IMR-90 (cell line): ENCODE results near the gene ZNF365. TPM values are rescaled to one million over a fixed set of nuclear protein-coding genes. Genes with fewer than 3 reads are reported as not detected.

Source experiments
- ATAC-seq: fragments of 200-7000 bp; cut with Tn5 transposase; 2 replicates; pipeline ENCODE4 v1.9.1; 2020; ENCODE audit warnings: low read depth, mild to moderate bottlenecking, moderate library complexity
- BruUV-seq: library from RNA; stranded (reverse); fragments of 400-500 nt; replicated peaks from 2 replicates; lab custom pipeline; 2021; lab: Mats Ljungman, UMichigan
- CTCF ChIA-PET: fragments of 300-600 bp; formaldehyde crosslinking; extraction: SDS; loops from one replicate; lab custom pipeline; 2021; ENCODE audit warnings: antibody characterized with exemption; lab: Yijun Ruan, JAX
- POLR2A ChIA-PET: fragments of 300-600 bp; sonication (Branson Sonifier 250); formaldehyde crosslinking; loops from one replicate; lab custom pipeline; 2022; ENCODE audit warnings: antibody characterized with exemption; ENCODE audit not compliant: unreplicated experiment; lab: Charles Lee
- DNase-seq: peaks from one replicate; pipeline ENCODE4 v3.0.0; 2013
- H2AFZ ChIP-seq: replicated peaks from 2 replicates; pipeline ENCODE3; 2013; ENCODE audit warnings: low read length, mild to moderate bottlenecking; ENCODE audit not compliant: poor library complexity
- H2AK5ac ChIP-seq: 2 replicates; pipeline ENCODE4 v1.6.1; 2013; ENCODE audit warnings: low read depth, low read length, inconsistent platforms
- H2AK9ac ChIP-seq: replicated peaks from 2 replicates; pipeline ENCODE3; 2013; ENCODE audit warnings: mild to moderate bottlenecking, low read depth, low read length, moderate library complexity; ENCODE audit not compliant: poor library complexity
- H2BK120ac ChIP-seq: 2 replicates; pipeline ENCODE4 v1.6.1; 2013; ENCODE audit warnings: low read depth, low read length, inconsistent platforms
- H2BK15ac ChIP-seq: 3 replicates; pipeline ENCODE4 v1.6.1; 2013; ENCODE audit warnings: low read depth, low read length, inconsistent platforms
- H2BK20ac ChIP-seq: 2 replicates; pipeline ENCODE4 v1.6.1; 2013; ENCODE audit warnings: low read depth, mild to moderate bottlenecking, inconsistent platforms, low read length, moderate library complexity
- H2BK5ac ChIP-seq: 2 replicates; pipeline ENCODE4 v1.6.1; 2013; ENCODE audit warnings: mild to moderate bottlenecking, low read depth, low read length, inconsistent platforms; ENCODE audit not compliant: poor library complexity, severe bottlenecking
- H3K14ac ChIP-seq: replicated peaks from 2 replicates; pipeline ENCODE4 v1.6.1; 2013; ENCODE audit warnings: low read depth, low read length, inconsistent platforms
- H3K18ac ChIP-seq: 2 replicates; pipeline ENCODE4 v1.6.1; 2013; ENCODE audit warnings: low read depth, low read length, control low read depth
- H3K23ac ChIP-seq: 2 replicates; pipeline ENCODE4 v1.6.1; 2013; ENCODE audit warnings: low read depth, low read length, inconsistent platforms
- H3K27ac ChIP-seq: 2 replicates; pipeline ENCODE4 v1.5.1; 2013; ENCODE audit warnings: mild to moderate bottlenecking, control low read depth, low read length; ENCODE audit not compliant: insufficient read depth
- H3K27me3 ChIP-seq: 2 replicates; pipeline ENCODE4 v1.6.1; 2013; ENCODE audit warnings: low read length; ENCODE audit not compliant: control insufficient read depth, insufficient read depth
- H3K36me3 ChIP-seq: 2 replicates; pipeline ENCODE4 v1.6.1; 2013; ENCODE audit warnings: low read length, mixed read lengths; ENCODE audit not compliant: control insufficient read depth, insufficient read depth
- H3K4ac ChIP-seq: 2 replicates; pipeline ENCODE4 v1.6.1; 2013; ENCODE audit warnings: low read depth, low read length, inconsistent platforms
- H3K4me1 ChIP-seq: 2 replicates; pipeline ENCODE4 v1.6.1; 2013; ENCODE audit warnings: low read length, mixed read lengths; ENCODE audit not compliant: control insufficient read depth, insufficient read depth
- H3K4me2 ChIP-seq: 2 replicates; pipeline ENCODE4 v1.6.1; 2013; ENCODE audit warnings: low read depth, mild to moderate bottlenecking, control low read depth, low read length, moderate library complexity
- H3K4me3 ChIP-seq: 2 replicates; pipeline ENCODE4 v1.5.1; 2013; ENCODE audit warnings: low read depth, mild to moderate bottlenecking, control low read depth, low read length, moderate library complexity; ENCODE audit not compliant: insufficient read depth
- H3K56ac ChIP-seq: 2 replicates; pipeline ENCODE4 v1.6.1; 2013; ENCODE audit warnings: low read length, inconsistent platforms; ENCODE audit not compliant: insufficient read depth; ENCODE audit errors: extremely low read depth
- H3K79me1 ChIP-seq, 2 experiments: 2 replicates each; pipeline ENCODE4 v1.6.1; 2013; ENCODE audit warnings: low read length in 2 of 2, inconsistent platforms in 1 of 2, low read depth in 1 of 2
- H3K9ac ChIP-seq: 2 replicates; pipeline ENCODE4 v1.6.1; 2013; ENCODE audit warnings: low read depth, low read length, control low read depth
- H3K9me1 ChIP-seq: 2 replicates; pipeline ENCODE4 v1.6.1; 2013; ENCODE audit warnings: low read length, inconsistent platforms; ENCODE audit not compliant: insufficient read depth
- H3K9me3 ChIP-seq: 2 replicates; pipeline ENCODE4 v1.6.1; 2013; ENCODE audit warnings: low read length; ENCODE audit not compliant: control insufficient read depth, insufficient read depth
- H4K20me1 ChIP-seq: 2 replicates; pipeline ENCODE4 v1.6.1; 2013; ENCODE audit warnings: low read length, inconsistent platforms; ENCODE audit not compliant: insufficient read depth
- H4K5ac ChIP-seq: 2 replicates; pipeline ENCODE4 v1.6.1; 2013; ENCODE audit warnings: mild to moderate bottlenecking, low read depth, low read length, control low read depth
- H4K8ac ChIP-seq, 2 experiments: 2 replicates each; pipeline ENCODE4 v1.6.1; 2013; ENCODE audit warnings: low read depth in 2 of 2, low read length in 2 of 2, control low read depth in 1 of 2, inconsistent platforms in 1 of 2
- H4K91ac ChIP-seq: 2 replicates; pipeline ENCODE4 v1.6.1; 2013; ENCODE audit warnings: low read depth, low read length, inconsistent platforms; ENCODE audit not compliant: insufficient read depth
- BHLHE40 ChIP-seq: fragments of 150-350 bp; IDR thresholded peaks from 2 replicates; pipeline ENCODE4 v1.6.1; 2016; ENCODE audit warnings: mild to moderate bottlenecking, low read depth, low read length
- CEBPB ChIP-seq: IDR thresholded peaks from 2 replicates; pipeline ENCODE4 v1.6.1; 2012; ENCODE audit warnings: low read depth, low read length, improper control_type of control experiment
- CHD1 ChIP-seq: IDR thresholded peaks from 2 replicates; pipeline ENCODE4 v1.6.1; 2012; ENCODE audit warnings: low read depth, low read length, improper control_type of control experiment
- CTCF ChIP-seq: conservative IDR thresholded peaks from 2 replicates; pipeline ENCODE4 v1.5.1; 2012; ENCODE audit warnings: mild to moderate bottlenecking, low read depth, low read length, improper control_type of control experiment
- ELK1 ChIP-seq: fragments of 150-350 bp; IDR thresholded peaks from 2 replicates; pipeline ENCODE4 v1.6.1; 2016; ENCODE audit warnings: low read depth, mild to moderate bottlenecking, low read length, moderate library complexity, borderline replicate concordance
- FOS ChIP-seq: fragments of 150-350 bp; IDR thresholded peaks from 2 replicates; pipeline ENCODE4 v1.6.1; 2016; ENCODE audit warnings: low read depth, low read length
- MAFK ChIP-seq: IDR thresholded peaks from 2 replicates; pipeline ENCODE4 v1.6.1; 2012; ENCODE audit warnings: low read depth, low read length, improper control_type of control experiment
- MAZ ChIP-seq: IDR thresholded peaks from 2 replicates; pipeline ENCODE4 v1.6.1; 2012; ENCODE audit warnings: low read depth, mild to moderate bottlenecking, low read length, improper control_type of control experiment, moderate library complexity, borderline replicate concordance
- MXI1 ChIP-seq: IDR thresholded peaks from 2 replicates; pipeline ENCODE4 v1.6.1; 2012; ENCODE audit warnings: low read depth, mild to moderate bottlenecking, low read length, moderate library complexity, borderline replicate concordance
- NFE2L2 ChIP-seq: fragments of 150-350 bp; IDR thresholded peaks from 2 replicates; pipeline ENCODE4 v1.6.1; 2016; ENCODE audit warnings: low read depth, mild to moderate bottlenecking, low read length
- POLR2A ChIP-seq: IDR thresholded peaks from 2 replicates; pipeline ENCODE4 v1.6.1; 2012; ENCODE audit warnings: mild to moderate bottlenecking, low read depth, low read length
- RAD21 ChIP-seq: IDR thresholded peaks from 2 replicates; pipeline ENCODE4 v1.6.1; 2012; ENCODE audit warnings: low read length, improper control_type of control experiment
- RCOR1 ChIP-seq: IDR thresholded peaks from 2 replicates; pipeline ENCODE4 v1.6.1; 2012; ENCODE audit warnings: mild to moderate bottlenecking, low read length, improper control_type of control experiment; ENCODE audit not compliant: insufficient replicate concordance
- RFX5 ChIP-seq: IDR thresholded peaks from 2 replicates; pipeline ENCODE4 v1.8.0; 2012; ENCODE audit warnings: low read depth, mild to moderate bottlenecking, low read length, moderate library complexity
- SMC3 ChIP-seq: fragments of 150-350 bp; IDR thresholded peaks from 2 replicates; pipeline ENCODE4 v1.6.1; 2016; ENCODE audit warnings: low read depth, mild to moderate bottlenecking, antibody characterized with exemption, low read length, moderate library complexity
- USF2 ChIP-seq: fragments of 150-350 bp; IDR thresholded peaks from 2 replicates; pipeline ENCODE4 v1.6.1; 2017; ENCODE audit warnings: mild to moderate bottlenecking, antibody characterized with exemption, low read length, low read depth
- WGBS, 2 experiments: methylation state at CpG; one replicate each; pipeline versions ENCODE4 v1.1.5 to v1.1.7; 2013; ENCODE audit warnings: missing lambda C conversion rate in 2 of 2; ENCODE audit not compliant: insufficient read length in 1 of 2; ENCODE audit errors: extremely low coverage in 2 of 2; 5-methylcytosine and 5-hydroxymethylcytosine counted together
- dilution Hi-C: fragments of 300-500 bp; cut with HindIII; formaldehyde crosslinking; loops from one replicate; pipeline ENCODE4 v1.14.3; 2018; ENCODE audit warnings: low sequenced_read_pairs; ENCODE audit not compliant: unreplicated experiment
- in situ Hi-C: fragments of 300-500 bp; cut with MboI; formaldehyde crosslinking; loops from 3 replicates; pipeline ENCODE4 v1.14.3; 2019; ENCODE audit warnings: low sequenced_read_pairs, inconsistent platforms, mixed read lengths
- intact Hi-C: fragments of 100-400 bp; cut with micrococcal nuclease; formaldehyde crosslinking; loops from 2 replicates; pipeline ENCODE4 v1.10.0; 2022
- polyA plus RNA-seq, 3 experiments: library from polyadenylated mRNA; depleted of rRNA; stranded (reverse); fragments of >200 nt; gene quantifications; 2 replicates each; pipeline ENCODE4 v1.2.3, GENCODE V29; 2012; ENCODE audit warnings: low replicate concordance in 1 of 3
- total RNA-seq: library from RNA; depleted of rRNA; stranded (reverse); fragments of >200 nt; gene quantifications from 2 replicates; pipeline ENCODE4 v1.2.3, GENCODE V29; 2012

ZNF365 gene
- total and polyA plus RNA-seq, 2 of the 4 experiments (the other 2 are of a cell fraction), result 1.2 to 3.2 TPM

- Histone ChIP-seq H3K9me1 (no peaks in the 10 kb centered on the region), H3K9me3 (peaks cover 2% of the 10 kb centered on the region; the same call in 1 of the 2 replicates), H4K91ac (no peak overlapping the region), H2AK9ac (no peak overlapping the region), H3K79me1 (no peaks in the 10 kb centered on the region), H2AK5ac (no peak overlapping the region), H3K14ac (no peak overlapping the region), H4K20me1 (no peaks in the 10 kb centered on the region), H4K8ac (no peak overlapping the region), H2BK120ac (no peak overlapping the region), H2BK20ac (no peak overlapping the region), H3K18ac (no peak overlapping the region), H3K23ac (no peak overlapping the region), H2BK5ac (no peak overlapping the region), H3K36me3 (no peaks in the 10 kb centered on the region), H3K4me1 (no peaks in the 10 kb centered on the region), H3K4me2 (no peak overlapping the region), H4K5ac (no peak overlapping the region), H3K4ac (no peak overlapping the region), H3K4me3 (no peak overlapping the region), H3K56ac (no peak overlapping the region), H3K27me3 (peaks cover 3% of the 10 kb centered on the region; the same call in 1 of the 2 replicates), H2BK15ac (no peak overlapping the region), H3K9ac (no peak overlapping the region), H3K27ac (no peak overlapping the region), H2AFZ (no peak overlapping the region)
- CTCF ChIA-PET, result no interaction called here
- no TSS peak for BruUV-seq
- intact Hi-C loops (no loop called here), in situ Hi-C loops (no loop called here), dilution Hi-C loops (no loop called here)
- TF ChIP-seq USF2, result no peak
- TF ChIP-seq CHD1, result no peak
- TF ChIP-seq ELK1, result no peak
- TF ChIP-seq CTCF, result no peak
- no peak for TF ChIP-seq RAD21
- no peak for TF ChIP-seq MAZ
- no peak for TF ChIP-seq SMC3
- no peak for TF ChIP-seq MXI1
- TF ChIP-seq RFX5, result no peak
- TF ChIP-seq RCOR1, result no peak
- no peak for TF ChIP-seq CEBPB
- TF ChIP-seq BHLHE40, result no peak
- no peak for TF ChIP-seq NFE2L2
- no peak for TF ChIP-seq FOS
- no peak for TF ChIP-seq POLR2A
- TF ChIP-seq MAFK, result no peak
- WGBS, 2 experiments, result 92% methylated on average over 2 of the region's 8 CpGs; no CpG with 5 or more reads in 1 of the 2 experiments
- POLR2A ChIA-PET, result no interaction called here
- ATAC-seq (no peak), DNase-seq (no peak)
Measured at GRCh38 chr10:62442894-62443669, 68.9 kb downstream of the ZNF365 start.
